ENCODE results near the gene DGLUCY. TPM values are rescaled to one million over a fixed set of nuclear protein-coding genes. Genes with fewer than 3 reads are reported as not detected.

The DGLUCY gene
- total RNA-seq, 4 donors from 2014 or later, result 58.0 to 125 (median 103) TPM

- intact Hi-C loops (cut with DNase I), result no loop called here
- Histone ChIP-seq H3K27ac (no peak overlapping the region), H3K36me3 (peaks cover 9 to 32% of the 10 kb centered on the region in 2 donors), H3K4me1 (peaks cover 7 to 9% of the 10 kb centered on the region in 2 donors), H3K4me3 (replicated peaks in 1 of 3) (no peak overlapping the region), H3K9me3 (no peaks in the 10 kb centered on the region), H3K27me3 (no peaks in the 10 kb centered on the region)
- no peak for DNase-seq
- no peak for TF ChIP-seq POLR2A (IDR thresholded peaks at IDR 0.05)
- TF ChIP-seq CTCF (IDR thresholded peaks at IDR 0.05), result no peak
- 86 to 87% methylated on average over 6 of the region's 6 CpGs for WGBS, 2 donors
Measured at GRCh38 chr14:91214306-91214705, 100.4 kb downstream of the DGLUCY start.

GRCh38 chr14:91215381-91215780, 101.5 kb downstream of the DGLUCY start:
- DNase-seq, result no peak

GRCh38 chr14:91216731-91217226, 102.9 kb downstream of the DGLUCY start:
- Histone ChIP-seq H3K27me3 (no peaks in the 10 kb centered on the region), H3K9me3 (no peaks in the 10 kb centered on the region), H3K4me1 (peaks cover 19 to 26% of the 10 kb centered on the region in 2 donors), H3K36me3 (peaks cover 9 to 22% of the 10 kb centered on the region in 2 donors), H3K4me3 (replicated peaks in 1 of 3) (no peak overlapping the region), H3K27ac (no peak overlapping the region)
- TF ChIP-seq POLR2A (IDR thresholded peaks at IDR 0.05) (no peak), CTCF (IDR thresholded peaks at IDR 0.05) (no peak)
- intact Hi-C loops (cut with DNase I), result no loop called here
- 92 to 95% methylated on average over 13 of the region's 13 CpGs for WGBS, 2 donors
- no peak for DNase-seq

More at GRCh38 chr14:91215381-91215780, 101.5 kb downstream of the DGLUCY start:
- Histone ChIP-seq H3K4me3 (replicated peaks in 1 of 3) (no peak overlapping the region), H3K27me3 (no peaks in the 10 kb centered on the region), H3K4me1 (peaks cover 18% of the 10 kb centered on the region in 2 donors), H3K27ac (no peak overlapping the region), H3K9me3 (no peaks in the 10 kb centered on the region), H3K36me3 (peaks cover 9 to 23% of the 10 kb centered on the region in 2 donors)
- TF ChIP-seq POLR2A (IDR thresholded peaks at IDR 0.05), result no peak
- TF ChIP-seq CTCF (IDR thresholded peaks at IDR 0.05), result no peak
- WGBS, 2 donors, result 91 to 97% methylated on average over 9 to 10 of the region's 10 CpGs
- intact Hi-C loops (cut with DNase I), result no loop called here

GRCh38 chr14:91218014-91218413, 104.1 kb downstream of the DGLUCY start:
- Histone ChIP-seq H3K27ac (peak overlapping the region in 2 of 3 donors; percentile 30 to 32), H3K9me3 (no peaks in the 10 kb centered on the region), H3K36me3 (peaks cover 9 to 22% of the 10 kb centered on the region in 2 donors), H3K4me1 (peaks cover 19 to 26% of the 10 kb centered on the region in 2 donors), H3K4me3 (replicated peaks in 1 of 3) (no peak overlapping the region), H3K27me3 (no peaks in the 10 kb centered on the region)
- WGBS, 2 donors, result 75 to 84% methylated on average over 4 of the region's 4 CpGs
- intact Hi-C loops (cut with DNase I), result no loop called here
- TF ChIP-seq CTCF (IDR thresholded peaks at IDR 0.05), result no peak
- no peak for TF ChIP-seq POLR2A (IDR thresholded peaks at IDR 0.05)
- DNase-seq, result no peak

GRCh38 chr14:91219517-91220389, 105.9 kb downstream of the DGLUCY start:
- no peaks in the 10 kb centered on the region for H3K9me3 ChIP-seq
- H3K4me3 ChIP-seq (replicated peaks in 1 of 3), result no peak overlapping the region
- H3K36me3 ChIP-seq, result peaks cover 9 to 24% of the 10 kb centered on the region in 2 donors
- peak; percentile 86 to 88 for DNase-seq
- H3K27ac ChIP-seq, result peak overlapping the region; percentile 8 to 52 (median 34)
- whole genome bisulfite sequencing, 2 donors, result 20 to 31% methylated on average over 9 to 13 of the region's 13 CpGs
- H3K4me1 ChIP-seq, result peaks cover 19 to 26% of the 10 kb centered on the region in 2 donors
- H3K27me3 ChIP-seq, result no peaks in the 10 kb centered on the region
- intact Hi-C loops (cut with DNase I), result no loop called here
- no peak for TF ChIP-seq CTCF (IDR thresholded peaks at IDR 0.05)
- no peak for TF ChIP-seq POLR2A (IDR thresholded peaks at IDR 0.05)
